Globus pallidus (tissue), 1 donor: ENCODE results near the gene TCOF1.
A peak's percentile ranks its signal among the peaks of the same experiment; 100 is the strongest.

Source experiments
- DNase-seq: peaks from one replicate; pipeline ENCODE4 v3.0.0-alpha.2; 2015; ENCODE audit warnings: low spot score

The TCOF1 gene

GRCh38 chr5:150323092-150323491, 34.4 kb upstream of the TCOF1 start:
- no peak for DNase-seq

- DNase-seq: no peak
These were observed 33.7 kb upstream of the TCOF1 start for GRCh38 chr5:150323819-150324218.

- no peak for DNase-seq
These were observed 32.1 kb upstream of the TCOF1 start for GRCh38 chr5:150325426-150325825.

GRCh38 chr5:150326707-150327106, 30.8 kb upstream of the TCOF1 start:
- DNase-seq: no peak

GRCh38 chr5:150327139-150327538, 30.4 kb upstream of the TCOF1 start:
- DNase-seq: no peak

- no peak for DNase-seq
These were observed 29.0 kb upstream of the TCOF1 start for GRCh38 chr5:150328515-150328914.

GRCh38 chr5:150329038-150329437, 28.5 kb upstream of the TCOF1 start:
- DNase-seq: no peak

- DNase-seq: no peak
These were observed 27.3 kb upstream of the TCOF1 start for GRCh38 chr5:150329881-150330876.

GRCh38 chr5:150333400-150333799, 24.1 kb upstream of the TCOF1 start:
- peak; percentile 88 for DNase-seq

GRCh38 chr5:150335778-150336177, 21.7 kb upstream of the TCOF1 start:
- DNase-seq: no peak

GRCh38 chr5:150338546-150338945, 19.0 kb upstream of the TCOF1 start:
- DNase-seq: peak; percentile 63

- DNase-seq: peak; percentile 85
These were observed 18.3 kb upstream of the TCOF1 start for GRCh38 chr5:150339165-150339564.

- no peak for DNase-seq
These were observed 17.7 kb upstream of the TCOF1 start for GRCh38 chr5:150339841-150340240.

GRCh38 chr5:150340614-150341255, 16.8 kb upstream of the TCOF1 start:
- DNase-seq: no peak

- no peak for DNase-seq
These were observed 16.2 kb upstream of the TCOF1 start for GRCh38 chr5:150341331-150341730.

GRCh38 chr5:150341989-150342388, 15.5 kb upstream of the TCOF1 start:
- no peak for DNase-seq

- no peak for DNase-seq
These were observed 14.9 kb upstream of the TCOF1 start for GRCh38 chr5:150342583-150342982.

GRCh38 chr5:150343994-150344631, 13.4 kb upstream of the TCOF1 start:
- no peak for DNase-seq

- DNase-seq: no peak
These were observed 11.8 kb upstream of the TCOF1 start for GRCh38 chr5:150345716-150346115.

GRCh38 chr5:150346592-150346991, 10.9 kb upstream of the TCOF1 start:
- no peak for DNase-seq

GRCh38 chr5:150347003-150347402, 10.5 kb upstream of the TCOF1 start:
- DNase-seq: no peak

GRCh38 chr5:150347451-150347850, 10.0 kb upstream of the TCOF1 start:
- no peak for DNase-seq
